GM21576 (cell line): ENCODE results near the gene CPT1B.
"Not testable (repeated sequence)": the region's sequence is repeated elsewhere in the genome, so short reads cannot be mapped to it uniquely, and the experiment has no call there.

Experiments used
- ATAC-seq: cut with Tn5 transposase; IDR thresholded peaks from one replicate; pipeline ENCODE4 v1.9.1; 2021; ENCODE audit warnings: mild to moderate bottlenecking, moderate library complexity; ENCODE audit not compliant: unreplicated experiment

CPT1B gene

GRCh38 chr22:50577987-50578775, at the start of gene CPT1B:
CPT1B (minus strand) TSS chr22:50578427; CDS start chr22:50577915, 512 bp downstream.
- ATAC-seq: no peak

DNA sequence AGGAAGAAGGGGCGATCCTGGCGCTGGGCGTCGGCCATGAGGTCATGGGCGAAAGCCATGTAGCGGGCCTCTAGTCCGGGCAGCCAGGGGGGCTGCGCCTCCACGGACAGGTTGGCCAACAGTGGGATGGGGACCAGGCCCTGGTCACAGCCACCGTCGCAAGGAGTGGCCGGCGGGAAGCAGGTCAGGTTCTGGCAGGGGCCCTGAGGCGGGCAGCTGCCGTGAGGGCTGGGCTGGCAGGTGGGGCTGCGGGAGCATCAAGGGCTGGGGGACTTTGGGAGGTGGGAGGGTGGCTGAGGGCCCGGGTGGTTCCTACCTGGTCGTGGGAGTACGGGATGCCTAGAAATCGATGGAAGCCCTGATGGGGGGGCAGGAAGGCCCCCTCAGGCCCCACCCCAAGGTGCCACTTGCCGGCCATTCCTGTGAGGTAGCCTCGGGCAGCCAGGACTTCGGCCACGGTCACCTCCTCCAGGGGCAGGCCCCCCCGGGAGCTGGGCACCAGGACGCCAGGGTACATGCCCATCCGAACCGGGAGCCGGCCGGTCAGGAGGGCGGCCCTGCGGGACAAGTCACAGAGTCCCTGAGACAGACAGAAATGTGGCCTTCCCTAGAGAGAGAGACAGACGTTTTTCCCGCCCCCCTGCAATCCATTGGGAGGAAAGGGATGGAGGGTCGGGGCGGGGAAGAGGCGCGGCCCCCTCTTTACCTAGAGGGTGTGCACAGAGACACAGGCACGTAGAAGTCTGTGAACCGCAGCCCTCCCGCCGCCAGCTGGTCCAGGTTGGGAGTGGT, 48.8 kb upstream of the CPT1B start:
- no peak for ATAC-seq

DNA sequence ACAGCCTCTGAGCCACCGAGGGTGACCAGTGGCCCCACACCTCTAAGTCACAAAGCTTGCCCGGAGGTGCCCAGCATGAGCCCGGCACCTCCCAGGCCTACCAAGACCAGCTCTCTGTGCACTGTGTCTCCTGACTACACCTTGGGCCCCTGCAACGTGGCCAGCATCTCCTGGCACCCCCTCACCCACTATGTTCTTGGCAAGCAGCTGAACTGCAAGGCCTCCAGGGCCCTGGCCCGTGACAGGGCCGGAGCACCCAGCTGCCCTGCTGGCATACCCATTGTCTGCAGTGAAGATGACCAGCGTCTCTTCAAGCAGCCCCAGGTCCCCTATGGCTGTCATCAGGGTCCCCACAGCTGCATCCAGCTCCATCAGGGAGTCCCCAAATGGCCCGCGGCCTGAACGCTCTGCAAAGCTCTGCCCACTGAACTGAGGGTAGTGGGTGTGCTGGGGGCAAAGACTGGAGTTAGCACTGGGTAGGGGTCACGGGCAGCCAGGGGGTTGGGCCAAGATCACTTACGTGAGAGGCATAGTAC, 48.2 kb upstream of the CPT1B start:
- no peak for ATAC-seq

- no peak for ATAC-seq
These were observed 47.5 kb upstream of the CPT1B start for GRCh38 chr22:50625568-50626313.

- no peak for ATAC-seq
These were observed 46.9 kb upstream of the CPT1B start for GRCh38 chr22:50625131-50625567.

DNA sequence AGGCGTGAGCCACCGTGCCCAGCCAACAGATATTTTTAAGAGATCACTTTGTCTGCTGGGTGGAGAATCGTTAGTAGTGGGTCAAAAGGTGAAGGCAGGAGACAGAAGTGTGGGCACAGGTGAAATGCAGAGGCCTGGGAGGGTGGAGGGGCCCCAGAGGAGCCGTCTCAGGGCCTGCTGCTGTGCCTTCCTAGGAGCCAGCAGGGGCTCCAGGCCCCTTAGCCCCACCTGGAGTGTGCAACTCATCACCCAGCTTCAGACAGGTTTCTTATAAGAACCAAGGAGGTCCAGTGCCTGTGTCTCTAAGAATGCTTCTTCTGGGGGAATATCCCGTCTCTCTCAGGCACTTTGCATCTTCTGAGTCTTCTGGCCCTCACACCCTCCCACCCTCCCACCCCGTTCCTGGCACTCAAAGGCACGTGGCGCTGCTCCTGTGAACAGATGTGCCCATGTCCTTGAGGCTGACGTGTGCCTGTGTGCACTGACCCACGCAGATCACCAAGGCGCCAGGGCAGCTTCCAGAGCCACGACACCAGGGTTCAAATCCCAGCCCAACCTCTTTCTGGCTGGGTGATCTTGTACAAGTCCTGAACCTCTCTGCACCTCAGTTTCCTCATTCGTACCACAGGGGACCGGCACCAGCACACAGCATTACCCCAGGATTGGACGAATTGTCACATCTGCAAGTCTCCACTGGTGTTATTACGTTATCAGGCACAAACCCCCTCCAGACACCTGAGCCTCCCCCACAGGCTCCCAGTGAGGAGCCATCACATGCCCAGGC, 46.3 kb upstream of the CPT1B start:
- no peak for ATAC-seq

DNA sequence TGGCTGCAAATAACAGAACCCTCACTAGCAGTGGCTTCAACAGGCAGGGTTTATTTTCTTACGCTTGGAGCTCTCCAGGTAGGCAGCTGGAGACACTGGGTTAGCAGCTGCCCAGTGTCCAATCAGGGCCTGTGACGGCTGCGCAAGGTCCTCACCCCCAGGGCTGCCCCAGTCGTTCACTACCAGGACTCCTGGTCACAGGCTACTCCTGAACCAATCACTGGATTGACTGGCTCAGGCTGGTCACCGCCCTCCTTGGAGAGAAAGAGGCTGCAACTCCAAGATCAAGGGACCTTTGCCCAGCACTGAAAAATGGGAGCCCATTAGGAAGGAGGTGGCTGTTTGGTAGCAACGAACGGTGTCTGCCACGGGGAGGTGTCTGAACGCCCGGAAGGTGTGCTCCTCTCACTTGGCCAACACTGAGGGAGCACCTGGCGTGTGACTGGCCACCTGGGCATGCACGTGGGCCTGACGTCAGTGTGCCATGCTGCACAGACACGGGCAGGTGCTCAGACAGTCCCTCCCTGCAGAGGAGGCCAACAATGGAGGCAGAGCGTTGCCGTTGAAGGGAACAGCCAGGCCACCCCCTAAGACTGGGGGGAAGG, 44.6 kb upstream of the CPT1B start:
- ATAC-seq: no peak

- no peak for ATAC-seq
These were observed 43.9 kb upstream of the CPT1B start for GRCh38 chr22:50621948-50622722.

GRCh38 chr22:50621356-50621880, 43.2 kb upstream of the CPT1B start:
- ATAC-seq: no peak

GRCh38 chr22:50620593-50621355, 42.5 kb upstream of the CPT1B start:
- peak; percentile 54 for ATAC-seq

DNA sequence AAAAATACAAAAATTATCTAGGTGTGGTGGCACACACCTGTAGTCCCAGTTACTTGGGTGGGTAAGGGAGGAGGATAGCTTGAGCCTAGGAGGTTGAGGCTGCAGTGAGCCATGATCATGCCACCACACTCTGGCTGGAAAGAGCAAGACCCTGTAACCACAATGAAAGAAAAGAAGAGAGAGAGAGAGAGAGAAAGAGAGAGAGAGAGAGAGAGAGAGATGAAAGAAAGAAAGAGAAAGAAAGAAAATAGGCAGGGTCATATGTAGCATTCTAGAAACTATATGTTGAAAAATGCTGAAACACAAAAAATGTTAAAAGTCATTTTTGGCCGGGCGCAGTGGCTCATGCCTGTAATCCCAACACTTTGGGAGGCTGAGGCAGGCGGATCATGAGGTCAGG, 36.1 kb upstream of the CPT1B start:
- not testable (repeated sequence) for ATAC-seq

- no peak for ATAC-seq
These were observed 35.2 kb upstream of the CPT1B start for GRCh38 chr22:50613291-50613981.

- ATAC-seq: no peak
These were observed 34.4 kb upstream of the CPT1B start for GRCh38 chr22:50612528-50613221.

GRCh38 chr22:50612168-50612527, 33.9 kb upstream of the CPT1B start:
- ATAC-seq: no peak

- ATAC-seq: no peak
These were observed 33.3 kb upstream of the CPT1B start for GRCh38 chr22:50611341-50612060.

DNA sequence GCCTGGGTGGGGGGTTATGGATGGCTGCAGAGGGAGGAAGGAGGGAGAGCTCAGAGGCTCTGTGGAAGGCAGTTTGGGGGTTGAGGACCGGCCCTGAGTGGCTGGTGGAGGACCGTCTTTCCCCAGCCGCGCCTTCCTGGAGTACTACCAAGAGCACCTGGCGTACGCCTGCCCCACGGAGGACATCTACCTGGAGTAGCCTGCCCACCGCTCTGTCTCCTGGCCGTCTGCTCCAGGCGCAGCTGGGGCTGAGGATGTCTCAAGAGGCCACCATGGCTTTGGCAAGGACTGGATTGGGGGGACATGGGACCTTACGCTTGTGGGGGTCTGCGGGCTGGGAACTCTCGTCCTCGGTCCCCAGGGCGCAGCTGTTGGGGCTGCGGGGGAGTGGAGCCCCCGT, 32.4 kb upstream of the CPT1B start:
- no peak for ATAC-seq
